GDM1 (cell line): Measurements from ENCODE around the gene LNPK.
"Not testable (repeated sequence)": the region's sequence is repeated elsewhere in the genome, so short reads cannot be mapped to it uniquely, and the experiment has no call there.

ENCODE experiments used
- DNase-seq: peaks from one replicate; lab custom pipeline; 2025; lab: John Stamatoyannopoulos, UW

The LNPK gene

DNA sequence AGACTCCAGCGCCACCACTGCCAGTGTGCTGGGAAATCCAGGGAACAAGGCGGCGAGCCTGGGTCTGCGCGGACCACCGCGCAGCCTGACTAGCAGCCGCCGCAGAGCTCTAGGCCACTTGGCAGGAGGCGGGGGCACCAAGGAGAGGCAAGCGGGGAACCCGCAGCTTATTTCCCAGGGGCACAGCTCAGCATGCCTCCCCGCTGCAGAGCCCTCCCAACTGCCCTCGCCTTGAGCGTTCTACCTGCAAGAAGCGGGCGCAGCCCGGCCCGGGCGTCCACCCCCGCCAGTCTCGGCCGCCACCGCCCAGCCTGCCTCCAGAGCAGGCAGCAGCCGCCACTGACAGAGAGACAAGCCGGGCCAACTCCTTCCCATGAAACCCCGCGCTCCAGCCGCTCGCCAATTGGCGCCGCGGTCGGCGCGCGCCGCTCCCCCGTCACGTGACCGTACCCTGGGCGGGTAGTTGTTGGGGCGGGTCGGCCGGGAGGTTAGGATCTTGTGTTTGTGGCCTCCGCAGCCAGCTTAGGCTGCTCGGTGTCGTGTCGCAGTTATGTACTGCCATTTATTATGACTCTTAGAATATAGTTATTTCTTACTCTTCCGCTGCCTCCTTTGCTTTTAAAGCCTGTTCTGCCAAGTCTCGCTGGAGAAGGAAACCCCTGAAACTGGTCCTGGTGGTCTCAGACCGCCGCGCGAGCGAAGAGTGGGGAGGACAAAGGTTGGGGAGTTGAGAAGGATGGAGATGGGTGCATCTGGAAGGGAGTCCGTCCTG is at the start of gene LNPK:
Gene LNPK, minus strand, starts transcription at position 352 of the 772 bp plus-strand sequence. CDS start 6,683 bp downstream, outside the sequence.
- DNase-seq: peak; percentile 86

DNA sequence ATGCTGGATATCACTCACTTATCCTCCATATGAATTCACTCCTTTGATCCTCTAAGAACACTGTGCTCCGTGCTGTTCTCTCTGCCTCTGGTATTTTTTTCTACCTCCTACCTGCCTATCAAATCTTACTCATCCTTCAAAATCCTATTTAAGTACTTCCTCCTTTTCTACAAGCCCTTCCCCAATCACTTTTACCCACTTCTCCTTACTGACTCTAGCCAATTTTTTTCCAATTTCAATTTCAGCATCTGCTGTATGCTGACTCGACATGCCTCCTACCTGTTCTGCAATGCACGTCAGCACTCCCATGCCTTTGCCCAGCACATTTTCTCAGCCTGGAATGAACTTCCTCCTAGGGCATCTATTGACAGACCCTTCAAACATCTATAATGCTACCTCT is 37.3 kb upstream of the LNPK start:
- DNase-seq: no peak

- no peak for DNase-seq
Observed at GRCh38 chr2:176038694-176039093, 36.6 kb upstream of the LNPK start.

DNA sequence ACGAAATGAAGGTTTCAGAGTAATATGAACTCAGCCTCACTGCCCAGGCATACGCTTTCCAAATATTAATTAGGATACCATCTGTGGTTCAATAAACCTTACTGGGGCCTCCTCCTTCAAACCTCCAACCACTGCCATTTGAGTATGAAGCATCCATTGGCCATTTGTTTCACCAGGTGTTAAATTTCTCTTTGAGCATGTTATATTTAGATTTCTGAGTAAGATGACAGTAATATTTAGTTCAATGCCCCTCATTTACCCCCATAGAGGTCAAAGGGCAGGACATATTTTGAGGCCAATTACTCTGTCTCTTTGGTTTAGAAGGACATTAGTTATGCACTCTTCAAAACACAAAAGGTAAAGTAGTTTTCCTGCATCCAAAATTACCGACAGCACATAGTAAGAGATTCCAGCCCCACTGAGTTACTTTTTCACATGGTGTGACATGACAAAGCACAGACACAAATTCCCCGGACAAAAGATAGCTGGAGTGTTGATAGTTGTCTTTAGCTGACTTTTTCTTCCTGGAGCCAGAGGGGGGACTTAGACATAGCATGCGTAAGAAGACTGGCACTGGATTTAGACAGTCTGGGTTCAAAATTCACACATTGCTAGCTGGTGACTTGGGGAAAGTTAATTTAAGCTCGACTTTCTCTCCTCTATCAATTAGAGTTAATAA is 33.1 kb upstream of the LNPK start:
- DNase-seq: no peak

DNA sequence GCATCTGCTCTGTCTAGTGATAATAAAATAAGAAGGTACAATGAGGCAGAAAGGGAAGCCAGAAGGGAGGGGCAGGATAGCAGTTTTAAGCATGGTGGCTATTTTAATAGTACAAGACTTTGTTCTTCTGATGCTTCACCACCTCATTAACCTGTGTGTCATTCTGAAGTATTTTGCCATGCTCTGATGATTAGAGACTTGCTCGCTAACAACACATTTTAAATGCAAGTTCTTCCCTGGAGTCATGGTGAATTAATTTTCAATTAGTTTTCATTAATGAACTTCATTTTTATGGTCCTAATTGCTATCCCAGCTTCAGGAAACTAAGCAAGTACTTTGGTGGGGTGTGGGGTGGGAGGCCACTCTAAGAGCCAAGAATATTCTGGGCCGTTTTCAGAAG is 25.7 kb upstream of the LNPK start:
- DNase-seq: no peak

DNA sequence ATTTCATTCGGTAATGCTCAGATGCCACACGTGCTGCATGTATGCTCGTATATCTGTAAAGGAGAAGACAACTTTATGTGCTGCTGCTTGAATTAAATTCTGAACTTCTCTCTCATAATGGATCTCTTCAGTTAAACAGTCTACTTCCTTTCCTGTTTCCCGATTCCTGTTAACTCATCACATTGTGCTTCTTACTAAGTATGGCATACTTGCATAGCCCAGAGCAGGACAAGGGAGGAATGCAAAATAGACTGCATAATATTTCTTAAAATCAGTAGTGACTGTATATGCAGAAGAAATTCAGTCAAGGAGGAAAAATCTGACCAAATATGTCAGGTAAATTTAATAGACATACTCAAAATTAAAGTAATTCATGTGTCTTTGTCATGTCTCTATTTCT is 23.9 kb upstream of the LNPK start:
- DNase-seq: no peak

DNA sequence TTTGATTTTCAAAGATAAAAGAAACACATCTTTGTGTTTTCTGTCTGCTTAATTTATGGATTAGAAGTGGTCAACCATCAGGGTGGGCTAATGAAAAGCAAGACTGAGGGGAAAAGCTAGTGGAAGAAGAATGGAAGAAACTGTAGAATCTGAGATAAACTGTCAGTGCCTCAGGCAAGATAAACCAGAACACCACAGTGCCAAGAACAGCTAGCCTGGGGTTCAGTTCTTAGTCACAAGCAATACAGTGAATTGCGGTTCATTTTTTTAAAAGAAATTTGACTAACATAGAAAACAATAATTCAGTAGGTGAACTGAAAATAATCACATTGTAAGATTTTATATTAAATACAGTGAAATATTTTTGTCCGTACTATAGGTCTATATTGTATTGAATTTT is 22.0 kb upstream of the LNPK start:
- no peak for DNase-seq

DNA sequence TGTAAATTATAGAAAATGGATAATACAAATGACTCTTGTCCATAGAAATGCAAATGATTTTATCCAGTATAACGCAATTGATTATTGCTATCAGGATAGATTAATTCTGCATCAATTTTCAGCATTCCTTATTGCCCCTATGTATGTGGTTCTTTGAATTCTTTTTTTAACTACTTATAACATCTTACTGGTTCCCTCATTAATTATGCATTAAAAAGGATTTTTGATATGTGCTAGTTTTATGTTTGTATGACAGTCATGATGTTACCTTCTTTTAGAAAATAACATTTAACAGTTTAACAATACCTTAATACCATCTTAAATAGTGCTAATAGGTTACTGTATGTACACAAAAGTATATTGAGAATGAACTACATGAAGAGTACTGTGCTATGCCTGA is 20.0 kb upstream of the LNPK start:
- DNase-seq: no peak

DNA sequence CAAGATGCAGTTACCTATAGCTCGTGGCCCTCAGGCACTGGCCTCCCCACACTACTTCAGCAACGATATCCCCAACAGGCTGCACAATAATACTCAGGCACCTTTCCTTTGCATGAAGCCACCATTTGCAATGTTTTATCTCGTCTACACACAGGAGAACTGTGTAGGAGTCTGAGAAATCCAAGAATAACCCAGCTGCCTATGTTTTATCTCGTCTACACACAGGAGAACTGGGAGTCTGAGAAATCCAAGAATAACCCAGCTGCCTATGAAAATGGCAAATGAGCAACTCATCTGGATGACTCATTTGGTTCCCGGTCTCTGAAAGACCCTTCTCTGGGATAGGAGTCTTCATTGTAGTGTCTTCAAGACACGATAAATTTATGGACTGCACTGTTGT is 18.3 kb upstream of the LNPK start:
- no peak for DNase-seq

- DNase-seq: no peak
Observed at GRCh38 chr2:176018708-176019107, 16.6 kb upstream of the LNPK start.

GRCh38 chr2:176009445-176009844 is 7.4 kb upstream of the LNPK start:
- DNase-seq: no peak

DNA sequence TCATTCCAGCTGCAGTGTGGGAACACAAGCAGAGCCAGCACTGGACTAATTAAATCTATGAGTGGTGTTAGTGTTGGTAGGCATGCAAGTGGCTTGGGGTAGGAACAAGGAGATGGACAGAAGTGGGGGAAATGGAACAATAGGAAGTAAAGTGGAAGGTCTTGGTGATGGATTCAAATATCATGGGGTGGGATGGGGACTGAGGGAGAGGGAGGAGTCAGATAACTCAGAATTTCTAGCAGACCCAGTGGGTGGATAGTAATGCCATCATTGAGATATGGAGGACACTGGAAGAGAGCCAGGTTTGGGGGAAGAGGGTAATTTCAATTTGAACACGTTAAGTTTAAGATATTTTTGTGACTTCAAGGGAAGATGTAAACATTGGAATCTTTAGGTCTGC is 2.9 kb upstream of the LNPK start:
- DNase-seq: no peak

DNA sequence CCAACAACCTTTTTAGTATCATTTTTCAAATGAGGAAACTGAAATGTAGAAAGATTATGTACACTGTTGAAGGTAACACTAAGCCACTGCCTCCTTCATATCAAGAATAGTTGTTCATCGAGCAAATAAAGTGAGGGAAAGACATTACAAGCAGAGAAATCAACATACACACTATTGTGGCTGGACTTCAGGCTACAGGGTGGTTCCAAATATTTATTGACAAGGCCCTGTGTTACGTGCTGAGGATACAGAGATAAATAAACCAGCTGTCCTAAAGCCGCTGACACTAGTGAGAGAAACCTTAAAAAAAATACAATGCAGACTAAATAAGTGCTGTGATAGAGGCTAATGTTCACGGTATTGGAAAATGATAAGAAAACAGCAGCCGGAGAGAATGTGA is 1.9 kb upstream of the LNPK start:
- DNase-seq: no peak

DNA sequence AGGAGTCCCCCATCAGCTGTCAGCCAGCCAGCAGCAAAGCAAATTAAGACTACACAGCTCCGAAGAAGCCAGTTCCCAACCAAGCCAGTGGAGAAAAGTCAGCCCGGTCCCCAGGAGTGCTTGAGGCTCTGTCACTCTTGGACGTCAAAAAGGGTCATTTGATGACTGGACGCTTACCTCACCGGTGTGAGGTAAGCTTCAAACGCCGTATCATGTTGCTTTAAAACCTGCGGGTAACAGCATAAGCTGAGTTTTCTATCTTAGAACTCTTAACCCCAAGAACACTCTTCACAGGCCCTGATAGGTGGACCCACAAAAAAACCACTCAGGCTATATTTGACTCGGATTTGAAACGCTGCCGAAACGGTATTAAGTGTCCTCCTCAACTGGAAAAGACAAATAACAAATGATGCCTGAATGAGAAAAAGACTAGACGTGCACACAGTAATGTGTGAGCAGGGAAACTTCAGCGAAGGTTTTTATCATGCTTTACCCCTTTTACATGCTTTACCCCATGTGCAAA is 682 bp upstream of the LNPK start:
- no peak for DNase-seq

GRCh38 chr2:176001281-176001915 is 669 bp downstream of the LNPK start:
- DNase-seq: peak; percentile 66

- no peak for DNase-seq
Observed at GRCh38 chr2:175999283-175999819, 2.7 kb downstream of the LNPK start.

GRCh38 chr2:175990099-175990498 is 12.0 kb downstream of the LNPK start:
- no peak for DNase-seq

- DNase-seq: not testable (repeated sequence)
Observed at GRCh38 chr2:175987126-175987525, 14.9 kb downstream of the LNPK start.

- no peak for DNase-seq
Observed at GRCh38 chr2:175984846-175985245, 17.2 kb downstream of the LNPK start.

GRCh38 chr2:175981551-175981950 is 20.5 kb downstream of the LNPK start:
- no peak for DNase-seq

- no peak for DNase-seq
Observed at GRCh38 chr2:175976391-175977157, 25.5 kb downstream of the LNPK start.

DNA sequence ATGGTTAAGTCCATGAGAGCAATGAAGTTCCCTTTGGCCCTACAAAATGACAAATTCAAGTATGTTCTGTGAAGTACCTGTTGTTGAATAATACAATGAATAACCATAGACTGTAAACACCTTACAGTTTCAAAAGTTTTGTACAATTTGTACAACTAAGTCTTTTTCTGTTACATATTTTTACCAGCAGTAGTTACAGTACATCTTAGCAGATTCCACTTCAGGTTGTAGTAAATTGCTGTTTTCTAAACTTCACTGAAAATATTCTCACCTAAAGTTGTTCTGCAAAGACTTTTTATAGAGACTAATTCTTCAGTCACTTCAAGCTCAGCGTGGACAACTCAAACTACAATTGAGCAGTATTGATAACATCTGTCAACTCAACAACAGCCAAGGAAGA is 28.7 kb downstream of the LNPK start:
- no peak for DNase-seq
